Measurements from ENCODE around the gene SLC16A11.

- TF ChIP-seq CTCF (IDR thresholded peaks at IDR 0.05; ENCODE audit: insufficient read depth, low read depth, low read length) (no peak), EZH2 (IDR thresholded peaks at IDR 0.05; ENCODE audit: insufficient read depth, low read length) (peak; percentile 38)
Measured at GRCh38 chr17:7043182-7043496, 753 bp downstream of the SLC16A11 start.

All from astrocyte (in vitro differentiated cells and primary cell).